Stimulated activated CD8-positive, alpha-beta memory T cell treated with anti-CD3 and anti-CD28 coated beads, Interleukin-4, amount 100 ng/mL, for 1 hour (primary cell): ENCODE results near the gene OBP2B.
"Not testable (repeated sequence)": the region's sequence is repeated elsewhere in the genome, so short reads cannot be mapped to it uniquely, and the experiment has no call there.

Experiments used
- DNase-seq, 2 donors: peaks; one replicate each; pipeline ENCODE4 v3.0.0-alpha.2; 2020; ENCODE audit warnings: low read depth in 2 of 2, low spot score in 1 of 2

Gene OBP2B

DNA sequence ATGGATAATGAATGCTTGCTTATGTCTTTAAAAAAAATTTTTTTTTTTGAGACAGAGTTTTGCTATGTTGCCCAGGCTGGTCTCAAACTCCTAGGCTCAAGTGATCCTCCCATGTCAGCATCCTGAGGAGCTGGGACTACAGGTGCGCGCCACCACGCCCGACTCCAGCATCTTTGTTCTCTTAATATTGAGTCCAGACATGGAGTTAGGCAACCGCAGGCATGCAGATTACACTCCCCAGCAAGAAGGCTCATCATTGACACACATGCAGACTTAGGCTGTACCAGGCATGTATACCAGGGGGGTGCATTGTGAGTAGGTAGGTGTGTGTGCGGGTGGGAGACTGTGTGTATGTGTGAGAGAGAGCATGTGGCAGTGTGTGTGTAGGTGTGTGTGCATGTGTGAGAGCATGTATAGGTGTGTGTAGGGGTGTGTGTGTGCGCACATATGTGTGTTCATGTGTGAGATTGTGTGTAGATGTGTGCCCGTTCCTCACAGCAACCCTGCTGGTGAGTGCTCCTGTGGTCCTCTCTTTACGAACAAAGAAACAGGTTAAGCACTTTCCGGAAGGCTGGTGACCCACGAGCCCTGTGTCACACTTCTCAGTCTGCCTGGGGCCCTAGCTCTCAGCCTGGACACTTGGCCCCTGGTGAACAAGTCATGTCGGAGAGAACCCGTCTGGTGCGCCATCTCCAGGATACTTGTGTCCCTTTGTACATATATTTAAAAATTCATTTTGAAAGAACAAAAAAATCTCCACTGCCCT lies 6.2 kb downstream of the OBP2B start:
- DNase-seq = no peak

DNA sequence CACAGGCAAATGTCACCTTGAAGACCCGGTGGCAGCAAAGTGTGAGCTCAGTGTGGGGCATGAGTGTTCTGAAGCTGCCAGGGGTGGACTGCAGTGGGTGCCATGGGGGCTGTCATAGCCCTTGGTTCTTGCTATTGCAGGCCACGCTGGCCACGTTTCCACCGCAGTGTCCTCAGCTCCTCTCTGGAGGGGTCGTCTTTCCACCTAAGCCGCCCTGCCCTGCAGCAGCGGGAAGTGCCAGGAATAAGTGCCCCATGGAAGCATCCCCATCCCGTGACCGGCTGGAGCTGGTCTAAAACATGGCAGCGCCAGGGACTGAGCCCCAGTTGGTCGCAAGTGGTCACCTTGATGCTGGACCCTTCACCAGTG lies 6.9 kb downstream of the OBP2B start:
- DNase-seq = no peak

DNA sequence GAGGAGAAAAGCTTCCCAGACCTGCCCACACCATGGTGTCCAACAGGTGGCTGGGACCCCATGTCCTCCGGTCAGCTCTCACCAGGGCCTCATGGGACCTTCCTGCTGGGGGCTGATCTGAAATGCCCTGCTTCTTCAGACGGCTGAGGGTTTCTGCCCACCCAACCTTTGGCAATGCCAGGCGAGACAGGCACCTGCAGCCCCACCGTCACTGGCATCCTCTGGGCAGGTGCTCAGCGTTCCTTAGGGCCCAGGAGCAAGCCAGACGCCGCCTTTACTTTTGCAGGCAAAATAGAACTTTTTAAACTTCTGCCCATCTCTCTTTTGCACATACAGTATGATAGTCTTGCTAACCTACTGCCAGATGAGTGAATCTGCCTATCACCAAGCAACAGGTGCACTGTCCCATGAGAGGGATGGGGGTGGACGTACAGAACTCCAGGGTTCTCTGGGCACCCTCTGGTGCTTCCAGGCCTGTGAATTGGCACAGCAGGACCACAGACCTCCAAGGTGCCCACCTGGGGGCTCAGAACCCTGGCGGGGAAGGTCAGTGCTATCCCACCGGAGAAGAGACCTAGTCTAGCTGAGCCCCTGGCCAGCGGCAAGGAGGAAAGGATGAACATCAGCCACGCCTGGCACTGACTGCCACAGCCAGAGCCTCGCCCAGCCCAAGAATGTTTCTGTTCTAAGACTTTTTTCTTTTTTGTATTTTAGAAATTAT lies 7.5 kb downstream of the OBP2B start:
- no peak for DNase-seq

DNA sequence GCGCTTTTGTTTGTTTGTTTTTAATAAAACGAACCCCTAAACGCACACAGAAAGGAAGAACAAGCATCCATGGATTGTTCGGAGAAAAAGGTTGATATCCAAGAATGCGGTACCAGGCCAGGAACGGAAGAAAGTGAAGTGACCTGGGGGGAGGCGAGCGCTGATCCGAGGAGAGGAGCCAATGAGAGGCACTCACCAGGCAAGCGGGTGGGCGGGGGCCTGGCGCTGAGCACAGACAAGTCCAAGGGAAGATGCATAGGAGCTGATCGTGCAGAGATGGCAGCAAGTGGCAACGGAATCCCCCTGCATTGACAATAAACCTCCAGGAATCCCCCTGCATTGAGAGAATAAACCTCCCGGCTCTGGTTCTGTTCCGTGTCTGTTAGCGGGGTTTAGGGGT lies 8.4 kb downstream of the OBP2B start:
- DNase-seq = no peak

DNA sequence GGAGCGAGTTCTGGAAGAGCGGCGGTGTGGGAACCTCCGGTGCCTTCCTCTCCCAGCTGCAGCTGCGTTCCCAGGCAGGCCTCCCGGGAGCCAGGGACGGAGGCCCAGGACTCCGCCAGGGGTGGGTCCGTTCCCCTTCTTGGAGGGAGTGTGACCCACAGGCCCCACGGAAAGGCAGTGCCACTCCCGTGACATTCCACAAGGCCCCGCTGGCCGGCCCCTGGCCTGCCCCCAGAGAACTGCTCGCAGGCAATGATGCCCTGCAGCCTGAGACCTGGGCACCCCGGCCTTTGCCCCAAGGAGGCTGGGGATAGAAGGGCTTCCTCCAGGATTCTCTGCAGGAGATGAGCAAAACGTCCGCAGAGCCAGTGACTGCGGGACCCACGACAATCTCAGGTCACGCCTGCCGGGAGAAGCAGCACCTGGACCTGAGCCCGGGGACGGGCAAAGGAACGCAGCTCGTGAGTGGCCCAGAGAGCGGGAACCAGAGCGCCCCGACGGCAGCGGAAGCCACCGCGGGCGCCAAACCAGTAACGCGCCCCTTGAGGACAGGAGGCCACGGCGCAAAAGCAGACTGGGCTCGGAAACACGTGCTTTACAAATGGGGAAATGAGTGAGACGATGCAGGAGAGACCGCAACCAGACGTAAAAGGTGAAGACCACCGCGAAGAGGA lies 9.3 kb downstream of the OBP2B start:
- DNase-seq = no peak

DNA sequence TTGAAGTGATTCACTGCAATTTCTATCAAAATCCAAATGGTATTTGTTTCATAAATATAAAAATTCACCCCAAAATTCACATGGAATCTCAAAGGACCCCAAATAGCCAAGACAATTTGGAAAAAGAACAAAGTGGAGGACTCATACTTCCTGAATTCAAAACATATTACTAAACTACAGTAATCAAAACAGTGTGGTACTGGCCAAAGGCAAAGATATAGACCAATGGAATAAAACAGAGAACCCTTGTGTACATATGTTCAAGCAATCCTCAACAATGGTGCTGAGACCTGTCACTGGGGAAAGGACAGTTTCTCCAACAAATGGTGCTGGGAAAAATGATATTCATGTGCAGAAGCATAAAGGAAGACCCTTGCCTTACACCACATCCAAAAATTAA lies 14.0 kb downstream of the OBP2B start:
- DNase-seq = no peak

DNA sequence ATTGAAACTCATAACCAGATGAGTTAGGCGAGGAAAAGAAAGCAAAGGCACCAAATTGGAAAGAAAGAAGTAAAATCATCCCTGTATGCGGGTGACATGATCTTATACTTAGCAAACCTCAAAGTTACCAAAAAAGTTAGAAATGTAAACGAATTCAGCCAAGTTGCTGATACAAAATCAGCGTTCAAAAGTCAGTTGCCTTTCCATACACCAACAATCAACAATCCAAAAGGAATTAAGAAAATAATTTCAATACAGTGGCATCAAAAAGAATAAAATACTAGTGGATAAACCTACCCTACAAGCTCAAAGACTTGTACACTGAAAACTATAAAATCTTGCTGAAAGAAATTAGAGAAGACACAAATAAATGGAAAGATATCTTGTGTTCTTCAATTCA lies 14.5 kb downstream of the OBP2B start:
- DNase-seq = no peak

DNA sequence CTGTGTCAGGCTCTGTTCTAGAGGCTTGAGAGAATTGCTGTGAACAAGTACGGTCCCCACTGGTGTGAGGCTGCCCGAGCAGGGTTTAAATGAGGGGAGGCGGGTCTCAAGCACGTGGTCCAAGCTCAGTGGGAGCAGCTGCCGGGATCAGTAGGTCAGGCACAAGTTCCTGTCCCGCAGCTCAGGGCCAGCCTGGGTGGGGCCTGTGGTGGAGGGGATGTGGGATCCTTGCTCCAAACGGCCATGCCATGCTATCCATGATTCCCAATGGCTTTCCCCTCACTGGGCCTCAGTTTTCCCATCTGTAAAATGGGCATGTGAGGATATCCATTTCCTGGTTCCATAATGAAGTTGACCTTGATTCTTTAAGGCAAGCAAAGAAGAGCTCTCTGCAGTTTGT lies 17.1 kb downstream of the OBP2B start:
- DNase-seq = no peak

DNA sequence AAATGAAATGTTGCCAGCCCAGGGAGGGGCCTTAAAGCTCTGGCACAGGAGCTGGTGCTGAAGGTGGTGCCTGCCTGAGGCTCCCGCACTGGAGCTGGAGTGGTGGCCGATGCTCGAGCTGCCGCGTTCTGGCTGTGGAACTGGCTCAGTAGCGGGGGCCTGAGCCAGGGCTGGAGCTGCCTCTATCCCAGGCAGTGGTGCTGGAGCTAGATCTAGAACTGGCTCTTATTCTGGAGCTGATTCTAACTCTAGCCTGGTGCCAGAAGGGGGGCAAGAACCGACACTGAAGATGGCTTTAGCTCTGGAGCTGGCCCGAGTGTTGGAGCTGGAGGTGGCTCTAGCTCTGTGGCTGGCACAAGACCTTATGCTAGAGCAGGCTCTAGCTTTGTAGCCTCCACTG lies 19.2 kb downstream of the OBP2B start:
- no peak for DNase-seq

DNA sequence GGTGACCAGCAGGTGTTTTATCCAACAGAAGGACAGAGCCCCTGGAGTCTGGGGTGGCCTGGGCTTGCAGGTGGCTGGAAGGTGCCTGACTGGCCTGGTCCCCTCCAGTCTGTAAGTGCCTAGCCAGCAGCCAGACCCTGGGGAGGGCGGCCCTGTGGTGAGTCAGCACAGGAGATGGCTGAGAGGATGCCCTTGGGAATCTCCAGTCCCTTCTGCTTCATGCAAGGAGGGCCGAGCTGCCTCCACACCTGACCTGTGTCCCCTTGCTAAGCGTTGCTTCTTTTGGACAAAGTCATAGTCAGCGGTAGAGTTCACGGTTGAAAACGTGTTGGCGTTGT lies 20.2 kb downstream of the OBP2B start:
- no peak for DNase-seq

DNA sequence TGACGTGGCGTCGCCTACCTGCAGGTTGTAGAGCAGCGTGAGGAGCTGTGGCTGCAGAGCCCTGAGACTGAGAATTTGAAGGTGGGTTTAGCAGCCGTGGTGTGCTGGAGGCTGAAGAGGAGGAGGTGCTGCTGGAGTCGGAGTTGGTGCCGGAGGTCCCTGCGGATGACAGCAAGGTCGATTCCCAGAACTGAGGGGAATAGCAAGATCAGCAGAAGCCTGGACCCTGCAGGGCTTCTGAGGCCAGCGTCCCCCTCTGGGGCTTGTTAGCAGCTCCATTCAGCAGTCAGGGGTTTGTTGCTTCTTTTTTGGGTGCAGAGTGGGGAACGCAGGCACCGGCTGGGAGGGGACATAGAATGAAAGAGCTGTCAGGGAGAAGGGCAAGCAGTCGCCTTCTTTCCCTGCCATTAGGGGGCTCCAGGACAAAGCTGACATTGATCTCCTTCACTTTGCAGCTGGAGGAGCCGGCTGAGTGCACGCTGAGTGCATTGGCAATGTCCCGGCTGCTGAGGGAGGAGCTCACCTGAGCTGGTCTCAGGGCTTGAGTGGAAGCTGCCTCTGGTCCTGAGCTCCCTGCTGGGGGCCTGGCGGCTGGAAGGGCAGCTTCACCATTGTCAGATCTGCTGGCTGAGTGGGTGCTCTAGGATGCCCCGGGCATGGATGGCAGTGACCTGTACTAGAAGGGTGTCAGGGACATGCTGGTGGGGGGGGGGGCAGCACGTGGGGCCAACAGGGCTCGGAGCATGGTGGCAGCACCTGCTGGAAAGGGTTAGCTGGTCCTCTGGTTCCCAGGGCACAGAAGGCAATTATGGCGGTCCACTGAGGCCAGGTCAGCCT lies 20.8 kb downstream of the OBP2B start:
- DNase-seq = no peak

DNA sequence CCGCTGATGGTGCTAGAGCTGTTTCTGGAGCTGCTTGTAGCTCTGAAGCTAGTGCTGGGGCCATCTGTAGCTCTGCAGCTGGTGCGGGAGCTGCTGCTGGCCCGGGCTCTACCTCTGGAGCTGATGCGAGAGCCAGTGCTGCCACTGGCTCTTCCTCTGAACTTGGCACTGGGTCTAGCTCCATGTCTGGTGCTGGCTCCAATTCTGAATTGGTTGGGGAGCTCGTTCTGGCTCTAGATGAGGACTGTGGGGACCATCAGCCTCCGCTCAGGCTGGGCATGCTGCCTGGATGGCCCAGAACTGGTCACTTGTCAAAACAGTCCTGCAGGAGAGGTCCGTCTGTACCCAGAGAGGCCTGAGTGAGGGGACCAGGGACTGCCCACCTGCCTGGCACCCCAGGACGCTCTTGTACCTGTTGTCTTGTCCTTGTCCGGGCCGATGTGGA lies 21.5 kb downstream of the OBP2B start:
- DNase-seq = no peak

DNA sequence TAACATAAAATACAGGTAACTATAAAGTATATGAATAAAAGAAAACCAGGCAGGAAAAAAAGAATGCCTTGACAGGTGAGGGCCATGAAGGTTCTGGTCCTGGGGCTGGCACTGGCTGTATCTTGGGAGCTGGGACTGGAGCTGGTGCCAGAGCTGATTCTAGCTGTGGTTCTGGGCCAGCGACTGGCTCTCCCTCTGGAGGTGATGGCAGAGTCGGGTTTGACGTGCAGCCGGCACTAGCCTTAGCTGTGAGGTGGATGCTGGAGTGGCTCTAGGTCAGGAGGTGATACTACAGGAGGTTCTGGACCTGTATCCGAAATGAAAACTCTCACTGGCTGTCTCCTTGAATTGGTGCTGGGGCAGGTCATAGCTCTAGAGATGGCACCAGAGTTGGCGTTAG lies 22.3 kb downstream of the OBP2B start:
- no peak for DNase-seq

DNA sequence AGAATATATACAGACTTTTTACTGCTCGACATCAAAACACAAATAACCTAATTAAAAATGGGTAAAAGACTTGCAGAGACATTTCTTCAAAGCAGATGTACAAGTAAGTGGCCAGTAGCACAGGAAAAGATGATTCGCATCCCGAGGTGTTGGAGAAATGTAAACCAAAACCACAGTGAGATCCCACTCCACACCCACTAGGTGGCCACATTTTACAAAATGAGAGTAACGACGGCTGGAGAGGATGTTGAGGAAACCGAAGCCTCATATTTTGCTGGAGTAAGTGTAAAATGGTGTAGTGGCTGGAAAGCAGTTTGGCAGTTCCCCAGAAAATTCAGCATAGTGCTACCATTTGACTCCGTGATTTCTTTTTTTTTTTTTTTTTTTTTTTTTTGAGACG lies 24.1 kb downstream of the OBP2B start:
- no peak for DNase-seq

DNA sequence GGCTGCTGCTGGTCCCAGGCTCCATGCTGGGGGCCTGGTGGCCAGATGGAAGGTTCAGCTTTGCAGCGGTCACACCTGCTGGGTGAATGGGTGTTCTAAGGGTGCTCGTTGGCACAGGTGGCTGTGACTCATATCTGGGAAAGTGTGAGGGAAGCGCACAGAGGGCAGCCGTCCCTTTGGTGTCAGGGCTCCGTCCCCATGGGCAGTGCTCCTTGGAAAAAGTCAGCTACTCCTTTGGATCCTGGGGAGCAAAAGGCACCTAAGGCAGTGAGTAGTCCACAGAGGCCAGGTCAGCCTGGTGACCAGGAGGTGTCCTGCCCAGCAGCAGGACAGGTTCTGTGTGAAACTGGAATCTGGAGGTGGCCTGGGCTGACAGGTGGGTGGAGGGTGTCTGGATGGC lies 26.9 kb downstream of the OBP2B start:
- no peak for DNase-seq

DNA sequence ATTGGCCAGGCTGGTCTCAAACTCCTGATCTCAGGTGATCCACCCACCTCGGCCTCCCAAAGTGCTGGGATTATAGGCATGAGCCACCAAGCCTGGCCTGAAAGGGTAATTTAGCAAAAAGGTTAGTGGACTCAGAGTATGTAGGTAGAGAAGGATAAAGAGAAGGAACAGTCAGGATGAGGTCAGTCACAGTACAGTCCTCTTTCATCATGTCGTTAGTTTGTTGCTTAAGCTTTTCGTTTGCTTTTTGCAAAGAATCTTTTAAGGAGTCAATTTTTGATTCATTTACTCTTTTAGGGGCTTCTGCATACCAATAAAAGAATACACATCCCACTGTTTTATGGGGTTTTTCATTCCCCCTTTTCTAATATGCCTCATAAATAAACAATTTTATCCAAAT lies 27.5 kb downstream of the OBP2B start:
- no peak for DNase-seq

DNA sequence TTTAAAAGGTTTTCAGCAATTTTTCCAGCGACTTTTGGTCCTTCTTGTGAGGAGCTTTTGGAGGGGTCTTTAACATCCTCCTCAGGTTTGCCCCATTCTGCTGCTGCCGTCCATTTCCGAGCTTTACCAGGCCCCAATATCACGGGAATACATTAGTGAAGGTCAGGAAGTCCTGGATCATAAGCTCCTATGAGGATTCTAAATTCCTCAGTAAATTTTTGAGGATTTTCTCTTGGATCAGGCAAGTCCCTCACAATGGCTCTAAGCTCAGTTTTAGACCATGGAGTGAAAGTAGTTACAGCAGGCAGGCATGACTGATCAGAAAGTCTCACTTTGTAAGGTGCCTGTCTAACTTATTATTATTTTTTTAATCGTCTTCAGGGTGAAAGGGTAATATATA lies 28.1 kb downstream of the OBP2B start:
- no peak for DNase-seq

DNA sequence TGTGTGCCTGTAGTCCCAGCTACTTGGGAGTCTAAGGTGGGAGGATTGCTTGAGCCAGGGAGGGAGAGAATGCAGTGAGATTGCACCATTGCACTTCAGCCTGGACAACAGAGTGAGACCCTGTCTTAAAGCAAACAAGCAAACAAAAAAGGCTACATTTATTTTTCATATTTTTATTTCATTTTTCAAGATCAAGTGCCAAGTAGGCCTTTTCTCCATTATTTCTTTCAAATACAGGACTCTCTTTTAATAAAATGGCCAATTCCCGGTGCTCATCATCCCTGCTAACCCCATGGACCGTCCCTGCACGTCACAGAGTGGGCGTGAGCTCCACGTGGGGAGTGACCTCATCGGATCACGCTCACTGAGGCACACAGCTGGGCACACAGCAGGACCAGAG lies 36.0 kb downstream of the OBP2B start:
- DNase-seq = no peak

DNA sequence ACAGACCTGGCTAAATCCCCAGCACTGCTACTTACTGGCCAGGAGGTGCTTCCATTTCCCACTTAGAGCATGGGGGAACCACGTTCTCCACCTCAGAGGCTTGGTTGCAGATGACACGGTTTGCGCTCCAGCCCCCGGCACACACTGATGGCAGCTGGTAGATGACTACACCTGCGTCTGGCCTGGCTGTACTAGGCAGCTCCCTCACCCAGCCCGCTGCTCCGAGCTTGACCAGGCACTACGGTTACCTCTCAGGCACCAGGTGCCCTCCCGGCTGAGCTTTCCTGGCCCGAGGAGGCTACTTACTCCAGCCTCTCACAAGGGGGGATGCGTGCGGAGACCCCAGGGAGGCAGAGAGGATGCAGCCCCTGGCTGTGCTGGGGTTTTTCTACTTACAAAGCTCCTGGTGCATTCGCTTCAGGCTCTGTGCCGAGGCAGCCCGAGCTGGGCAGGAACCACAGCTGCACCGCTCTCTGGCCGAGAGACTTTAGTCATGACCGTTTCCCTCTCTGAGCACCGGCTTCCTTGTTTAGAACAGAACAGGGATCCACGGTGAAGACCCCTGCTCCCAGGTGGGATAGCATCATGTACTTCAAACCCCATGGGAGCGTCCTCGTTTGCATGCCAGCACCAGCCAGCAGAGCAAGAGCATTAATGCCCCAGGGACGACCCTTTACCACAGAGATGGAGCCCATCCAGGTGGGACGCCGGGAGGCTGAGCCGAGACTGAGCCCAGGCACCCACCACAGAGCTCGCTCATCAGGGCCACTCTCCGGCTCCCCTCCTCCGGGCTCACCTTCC lies 37.7 kb downstream of the OBP2B start:
- DNase-seq = no peak

DNA sequence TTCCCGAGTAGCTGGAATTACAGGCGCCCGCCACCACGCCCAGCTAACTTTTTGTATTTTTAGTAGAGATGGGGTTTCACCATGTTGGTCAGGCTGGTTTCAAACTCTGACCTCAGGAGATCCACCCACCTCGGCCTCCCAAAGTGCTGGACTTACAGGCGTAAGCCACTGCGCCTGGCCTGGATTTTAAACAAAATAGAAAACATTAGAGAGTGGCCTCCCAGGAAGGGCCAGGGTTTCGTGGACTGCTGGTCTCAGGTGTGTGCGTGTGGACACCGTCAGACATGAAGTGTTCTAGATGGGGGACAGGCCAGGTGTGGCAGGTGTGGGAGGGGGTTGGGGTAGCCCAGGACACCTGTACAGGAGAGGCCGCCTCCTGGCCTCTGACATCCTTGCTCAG lies 38.3 kb downstream of the OBP2B start:
- no peak for DNase-seq

DNA sequence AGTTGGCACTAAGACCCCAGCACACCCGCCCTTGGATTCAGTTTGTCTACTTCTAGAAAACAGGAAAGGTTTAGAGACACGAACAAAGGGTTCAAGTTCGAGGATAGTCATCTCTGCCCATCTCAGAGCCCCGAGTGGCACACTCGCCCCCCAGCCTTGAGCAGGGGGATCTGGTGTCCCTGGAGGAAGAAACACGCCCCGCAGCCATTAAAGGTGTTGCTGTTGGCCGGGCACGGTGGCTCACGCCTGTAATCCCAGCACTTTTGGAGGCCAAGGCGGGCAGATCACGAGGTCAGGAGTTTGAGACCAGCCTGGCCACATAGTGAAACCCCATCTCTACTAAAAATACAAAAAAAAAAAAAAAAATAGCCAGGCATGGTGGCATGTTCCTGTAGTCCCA lies 39.4 kb downstream of the OBP2B start:
- not testable (repeated sequence) for DNase-seq
